HG03108 (cell line): ENCODE data around the gene ADAMTS15.

ENCODE experiments used
- ATAC-seq: cut with Tn5 transposase; IDR thresholded peaks from one replicate; pipeline ENCODE4 v1.9.1; 2021; ENCODE audit warnings: moderate library complexity; ENCODE audit not compliant: unreplicated experiment

ADAMTS15 gene

DNA sequence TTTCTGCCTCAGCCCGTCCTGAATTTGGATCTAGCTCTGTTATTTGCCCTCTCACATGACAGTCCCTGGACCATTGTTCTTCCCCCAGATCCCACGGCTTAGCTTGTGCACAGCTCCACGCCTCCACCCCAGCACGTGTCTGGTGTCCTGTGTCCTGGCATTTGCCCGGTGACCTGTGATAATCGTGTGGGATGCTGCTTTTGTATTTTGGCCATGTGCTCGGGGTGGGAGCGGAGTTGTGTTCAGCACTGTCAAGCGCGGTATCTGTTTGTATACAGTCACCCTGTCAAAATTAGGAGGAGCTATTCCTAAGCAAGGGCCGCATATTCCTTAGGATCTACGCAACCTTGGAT lies 31.9 kb upstream of the ADAMTS15 start:
- no peak for ATAC-seq

DNA sequence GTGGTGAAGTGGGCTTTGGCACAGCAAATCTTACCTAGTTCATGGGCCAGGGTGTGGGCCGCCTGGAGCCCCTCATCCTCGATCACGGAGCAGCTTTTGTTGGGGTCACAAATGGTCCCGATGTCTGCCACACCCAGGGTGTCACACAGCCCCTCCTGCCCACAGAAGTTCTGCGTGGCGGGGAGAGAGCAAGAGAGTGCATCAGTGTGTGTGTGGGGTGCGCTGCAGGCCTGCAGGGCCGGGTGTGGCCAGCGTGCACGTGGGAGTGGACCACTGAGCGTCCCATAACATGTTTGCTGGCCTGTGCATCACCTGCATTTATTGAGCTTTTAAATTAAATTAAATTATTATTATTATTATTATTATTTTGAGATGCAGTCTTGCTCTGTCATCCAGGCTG lies 31.5 kb upstream of the ADAMTS15 start:
- ATAC-seq, result no peak

DNA sequence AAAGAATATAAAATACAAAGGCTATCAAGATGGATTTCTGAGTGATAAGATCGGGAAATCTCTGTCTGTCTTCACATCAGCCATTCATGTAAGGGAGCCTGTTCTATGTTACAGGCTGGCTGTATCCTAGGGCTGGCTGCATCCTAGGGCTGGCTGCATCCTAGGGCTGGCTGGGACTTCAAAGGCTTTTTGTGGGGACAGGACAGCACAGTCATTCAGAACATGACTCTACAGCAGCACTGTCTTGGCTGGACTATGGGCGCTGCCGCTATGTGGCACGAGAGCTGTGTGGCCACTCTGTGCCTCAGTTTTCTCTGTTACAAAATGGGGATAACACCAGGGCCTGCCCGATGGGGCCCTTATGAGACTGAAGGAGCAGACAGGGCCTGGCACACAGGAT lies 30.2 kb upstream of the ADAMTS15 start:
- ATAC-seq, result no peak

DNA sequence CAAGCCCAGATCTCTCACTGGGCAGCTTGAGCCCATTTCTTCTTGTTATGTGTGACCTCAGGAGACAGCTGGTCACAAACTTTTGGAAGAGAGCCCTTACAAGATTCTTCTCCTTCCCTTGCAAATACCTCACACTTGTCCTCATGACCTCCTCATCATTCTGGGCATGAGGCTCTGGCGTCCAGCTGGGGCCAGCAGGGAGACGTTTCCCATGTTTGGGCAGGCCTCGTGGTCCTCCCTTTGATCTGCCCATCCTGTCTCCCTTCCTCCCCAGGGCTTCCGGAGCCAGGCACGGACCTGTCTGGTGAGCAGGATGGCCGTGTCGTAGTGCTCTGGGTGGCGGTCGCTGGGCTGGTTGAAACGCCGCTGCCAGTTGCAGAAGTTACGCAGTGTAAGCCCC lies 29.7 kb upstream of the ADAMTS15 start:
- ATAC-seq, result no peak

DNA sequence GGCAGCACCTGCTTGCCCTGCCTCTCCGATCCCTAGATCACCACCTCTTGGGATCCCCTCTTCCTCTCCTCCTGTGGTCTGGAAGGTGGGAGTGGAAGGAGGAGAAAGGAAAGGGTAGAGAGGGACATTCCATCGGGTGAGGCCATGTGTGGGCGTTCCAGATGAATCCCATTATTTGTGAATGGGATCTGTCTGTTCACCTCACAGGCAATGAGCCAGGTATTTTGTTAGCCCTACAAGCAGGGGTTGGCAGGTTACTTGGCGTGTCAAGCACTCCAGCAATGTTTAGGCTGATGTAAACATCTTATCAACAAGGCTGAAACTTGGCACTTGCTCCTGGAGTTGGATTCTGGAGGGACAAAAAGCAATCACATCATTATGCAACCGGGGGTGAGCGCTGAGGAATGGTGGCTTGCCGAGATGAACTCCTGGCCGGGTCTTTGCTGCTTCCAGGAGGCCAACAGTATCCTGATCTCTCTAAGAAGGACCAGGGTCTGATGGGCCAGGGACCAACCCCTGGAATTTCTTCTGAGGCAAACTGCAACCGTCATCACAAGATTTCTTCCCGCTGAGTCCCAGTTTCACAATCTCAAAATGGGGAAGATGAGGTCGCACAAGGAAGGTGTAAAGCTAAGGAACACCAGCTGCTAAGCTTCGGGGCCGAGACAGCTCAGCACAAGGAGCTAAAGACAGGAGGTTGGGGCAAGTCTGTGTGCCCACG lies 27.8 kb upstream of the ADAMTS15 start:
- no peak for ATAC-seq

DNA sequence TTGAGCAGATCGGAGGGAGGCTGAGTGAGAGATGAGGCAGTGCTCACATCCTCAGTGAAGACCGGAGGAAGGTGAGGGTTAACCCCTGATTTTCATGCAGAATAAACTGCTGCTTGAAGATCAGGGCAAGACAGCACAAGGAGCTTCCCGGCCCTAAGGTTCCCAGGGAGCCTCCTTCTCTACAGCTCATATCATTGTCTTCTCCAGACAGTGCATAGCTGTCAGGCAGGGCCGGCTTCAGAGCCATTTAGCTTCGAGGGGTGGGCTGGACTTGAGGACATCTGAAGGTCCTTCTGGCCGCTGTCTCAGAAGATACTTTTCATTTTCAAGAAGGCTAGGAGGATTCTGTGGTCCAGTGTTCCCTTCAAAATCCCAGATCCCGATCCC lies 27.3 kb upstream of the ADAMTS15 start:
- ATAC-seq, result no peak

DNA sequence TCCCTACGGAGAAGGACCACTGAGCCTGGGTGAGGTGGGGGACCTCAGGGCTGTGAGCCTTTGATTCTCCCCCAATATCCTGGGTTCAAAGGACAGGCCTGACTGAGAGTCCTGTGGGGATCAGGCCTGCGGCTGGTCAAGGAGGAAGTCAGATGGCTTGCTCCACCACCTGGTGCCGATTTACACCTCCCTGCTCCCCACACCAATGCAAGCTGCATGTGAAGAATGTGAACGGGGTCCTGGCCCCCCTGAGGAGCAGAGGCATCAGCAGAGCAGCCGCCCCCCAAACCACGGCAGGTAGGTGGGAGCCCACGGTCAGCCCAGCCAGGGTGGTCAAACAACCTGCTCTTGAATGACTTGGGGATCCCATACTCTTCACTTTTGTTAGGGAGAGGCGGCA lies 26.7 kb upstream of the ADAMTS15 start:
- ATAC-seq, result no peak

DNA sequence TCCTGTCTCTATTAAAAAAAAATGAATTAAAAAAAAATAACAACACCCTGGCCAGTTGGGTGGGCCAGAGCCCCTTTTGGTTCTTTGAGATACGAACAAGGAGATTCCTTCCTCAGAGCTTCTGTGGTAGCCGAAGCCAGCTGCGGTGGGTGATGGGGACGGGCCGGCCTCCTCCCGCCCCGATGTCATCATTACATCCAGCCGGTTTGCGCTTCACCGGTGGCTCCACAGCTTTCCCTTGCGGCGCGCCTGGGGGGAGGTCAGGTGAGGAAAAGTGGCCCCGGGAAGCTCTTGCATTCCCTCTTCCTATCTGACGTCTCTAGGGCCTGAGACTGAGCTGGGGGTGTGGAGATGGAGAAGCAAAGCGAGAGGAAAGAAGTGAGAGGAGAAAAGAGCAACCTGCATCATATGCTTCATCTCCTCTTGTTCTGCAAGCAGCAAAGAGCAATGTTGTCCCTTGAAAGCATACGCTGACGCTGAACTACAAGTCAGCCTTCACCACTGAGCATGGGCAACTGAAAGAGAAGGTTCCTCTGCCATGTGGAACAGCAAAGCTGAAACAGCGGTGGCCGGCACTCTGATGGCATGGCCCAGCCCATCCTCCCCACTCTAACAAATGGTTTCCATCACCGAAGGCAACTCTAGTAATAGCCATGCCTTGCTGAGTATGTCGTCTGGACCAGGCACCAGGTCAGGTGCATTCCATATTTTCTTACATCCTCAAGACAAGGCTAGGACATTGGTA lies 26.0 kb upstream of the ADAMTS15 start:
- no peak for ATAC-seq

DNA sequence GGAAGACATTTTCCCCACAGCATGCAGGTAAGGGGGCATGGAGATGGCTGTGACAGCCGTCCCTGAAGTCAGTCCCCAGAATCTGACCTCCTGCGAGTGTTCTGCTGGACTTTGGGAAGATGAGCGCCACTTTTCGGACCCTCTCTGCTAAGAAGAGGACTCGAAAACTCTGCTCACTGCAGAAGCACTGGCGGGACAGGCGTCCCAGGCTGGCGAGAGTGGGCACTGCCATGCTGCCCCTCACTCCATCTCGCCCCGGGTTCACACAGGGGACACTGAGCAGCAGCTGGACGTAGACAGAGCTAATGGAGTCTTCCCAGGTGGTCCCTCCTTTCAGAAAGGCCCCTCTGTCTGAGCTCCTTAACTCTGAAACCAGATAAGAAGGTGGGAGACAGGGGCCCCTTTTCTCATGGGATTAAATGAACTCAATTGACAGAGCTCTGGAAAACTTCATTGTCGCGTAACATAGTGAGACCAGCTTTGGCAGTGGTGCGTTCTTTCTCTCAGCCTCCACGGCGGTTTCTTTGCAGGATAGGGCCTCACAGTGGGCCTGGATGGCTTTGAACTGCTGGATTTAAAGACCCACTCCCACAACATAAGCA lies 24.8 kb upstream of the ADAMTS15 start:
- no peak for ATAC-seq

DNA sequence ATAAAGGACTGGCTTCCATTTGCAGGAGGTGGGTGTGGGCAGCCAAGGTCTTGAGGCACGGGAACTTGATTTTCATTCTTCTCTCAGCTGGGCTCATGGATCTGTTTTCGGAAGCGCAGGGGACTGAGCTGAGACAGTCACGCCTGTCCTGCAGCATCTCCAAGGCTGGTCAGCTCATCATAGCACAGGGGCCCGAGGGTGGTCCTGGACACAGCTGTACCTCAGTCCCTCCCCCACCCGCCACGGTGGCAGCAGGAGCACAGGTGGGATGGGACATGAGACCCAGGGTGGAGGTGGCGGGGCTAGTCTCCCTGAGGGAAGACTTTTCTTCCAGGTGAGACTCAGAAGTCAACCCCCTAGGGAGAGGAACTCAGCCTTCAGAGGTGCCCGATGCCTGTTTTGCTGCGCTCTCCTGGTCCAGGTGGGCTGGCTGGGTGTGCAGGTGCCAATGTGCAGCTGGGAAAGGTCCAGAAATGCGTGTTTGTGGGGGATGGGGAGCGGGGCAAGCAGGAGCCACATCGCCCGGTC lies 23.8 kb upstream of the ADAMTS15 start:
- no peak for ATAC-seq

DNA sequence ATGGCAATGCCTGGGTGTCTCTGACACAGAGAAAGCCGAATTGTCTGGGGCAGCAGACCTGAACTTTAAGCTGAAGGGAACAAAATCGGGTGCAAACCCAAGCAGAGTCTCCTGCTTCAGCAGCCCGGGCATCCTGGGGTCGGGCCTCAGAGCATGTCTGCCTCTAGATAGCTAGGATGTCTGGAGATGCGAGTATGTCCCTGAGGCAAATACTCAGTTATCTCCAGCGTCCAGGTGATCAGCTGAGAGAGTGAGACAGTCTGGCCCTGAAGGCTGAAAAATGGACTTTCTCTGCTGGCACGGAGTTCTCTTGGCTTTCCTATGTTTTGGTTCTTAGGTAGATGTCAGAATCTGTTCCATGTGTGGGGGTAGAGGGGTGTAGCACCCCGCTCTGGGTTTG lies 23.3 kb upstream of the ADAMTS15 start:
- no peak for ATAC-seq

DNA sequence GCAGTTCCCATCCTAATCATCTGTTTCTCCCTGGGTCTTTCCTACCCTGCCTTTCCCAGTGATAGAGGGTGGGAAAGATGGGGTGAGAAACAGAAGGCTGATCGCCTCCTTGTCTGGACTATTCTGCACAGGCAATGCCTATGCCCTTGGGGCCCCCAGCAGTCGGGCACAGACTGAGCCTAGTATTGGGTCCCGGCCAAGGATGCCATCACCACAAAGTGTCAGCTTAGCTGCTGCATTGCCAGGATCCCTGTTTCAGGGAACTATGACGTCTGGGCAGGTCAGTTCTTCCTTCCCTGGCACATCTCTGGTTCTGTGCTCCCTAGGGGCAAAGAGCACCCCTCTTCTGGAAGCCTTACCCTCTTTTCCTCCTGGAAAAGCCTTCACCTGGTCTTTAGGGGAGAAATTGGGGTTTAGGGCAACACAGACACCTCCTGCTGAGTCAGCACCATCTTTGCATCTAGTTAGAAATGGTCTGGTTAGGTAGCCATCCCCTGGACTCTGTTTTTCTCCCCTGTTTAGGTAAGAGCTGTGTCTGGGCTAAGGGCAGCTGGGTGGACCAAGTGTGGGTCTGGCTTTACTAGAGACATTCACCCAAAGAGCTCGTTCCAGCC lies 22.1 kb upstream of the ADAMTS15 start:
- ATAC-seq, result no peak

DNA sequence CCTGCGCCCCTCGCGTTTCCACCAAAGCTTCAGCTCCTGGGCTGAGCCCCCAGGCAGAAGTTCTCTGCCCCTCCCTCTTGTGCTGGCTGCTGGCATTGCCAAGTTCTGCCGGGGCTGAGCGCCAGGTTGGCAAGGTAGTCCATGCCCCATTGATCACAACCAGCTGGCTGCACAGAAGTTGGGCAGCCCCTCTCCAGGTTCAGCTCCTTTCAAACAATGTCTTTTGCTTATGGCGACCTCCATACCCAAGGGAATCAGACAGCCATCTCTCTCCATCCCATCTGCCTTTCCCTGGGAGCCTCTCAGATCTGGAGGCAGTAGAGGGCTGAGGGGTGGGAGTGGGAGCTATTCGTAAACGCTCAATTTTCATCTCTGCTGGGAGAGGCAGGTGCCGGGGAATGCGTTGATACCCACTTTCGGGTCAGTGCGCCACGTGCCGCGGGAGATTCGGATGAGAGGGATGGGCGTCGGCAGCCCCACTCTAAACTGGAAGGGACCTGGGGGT lies 21.6 kb upstream of the ADAMTS15 start:
- no peak for ATAC-seq

DNA sequence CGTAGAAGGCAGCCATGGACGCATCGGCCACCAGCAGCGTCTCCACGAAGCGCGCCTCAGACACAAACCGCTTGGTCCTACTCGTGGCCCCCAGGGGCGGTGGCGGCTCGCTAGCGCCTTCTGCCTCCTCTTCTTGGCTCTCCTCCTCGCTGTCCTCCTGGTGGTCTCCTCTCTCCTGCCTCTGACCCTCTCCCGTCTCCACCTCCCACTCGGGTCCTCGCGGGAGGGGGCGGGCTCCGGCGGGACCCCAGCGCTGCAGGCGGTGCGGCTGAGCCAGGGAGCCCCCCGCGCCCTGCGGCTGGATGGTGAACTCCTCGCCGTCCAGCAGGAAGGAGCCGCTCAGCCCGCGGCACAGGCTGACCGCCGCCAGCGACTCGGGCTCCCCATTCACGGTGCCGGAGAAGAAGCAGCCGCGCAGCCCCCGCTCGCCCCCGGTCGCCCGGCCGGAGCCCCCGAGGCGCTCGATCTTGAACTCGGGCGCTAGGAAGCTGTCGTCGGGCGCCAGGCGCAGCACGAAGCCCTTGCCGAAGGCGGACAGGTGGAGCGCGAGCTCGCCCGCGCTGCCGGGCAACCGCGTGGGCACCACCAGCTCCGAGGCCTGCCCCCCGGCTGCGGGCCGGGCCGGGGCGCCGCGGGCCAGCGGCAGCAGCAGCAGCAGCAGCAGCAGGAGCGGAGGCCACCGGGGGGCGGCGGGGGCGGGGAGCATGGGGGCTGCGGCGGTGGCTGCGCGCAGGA lies 20.7 kb upstream of the ADAMTS15 start:
- no peak for ATAC-seq

DNA sequence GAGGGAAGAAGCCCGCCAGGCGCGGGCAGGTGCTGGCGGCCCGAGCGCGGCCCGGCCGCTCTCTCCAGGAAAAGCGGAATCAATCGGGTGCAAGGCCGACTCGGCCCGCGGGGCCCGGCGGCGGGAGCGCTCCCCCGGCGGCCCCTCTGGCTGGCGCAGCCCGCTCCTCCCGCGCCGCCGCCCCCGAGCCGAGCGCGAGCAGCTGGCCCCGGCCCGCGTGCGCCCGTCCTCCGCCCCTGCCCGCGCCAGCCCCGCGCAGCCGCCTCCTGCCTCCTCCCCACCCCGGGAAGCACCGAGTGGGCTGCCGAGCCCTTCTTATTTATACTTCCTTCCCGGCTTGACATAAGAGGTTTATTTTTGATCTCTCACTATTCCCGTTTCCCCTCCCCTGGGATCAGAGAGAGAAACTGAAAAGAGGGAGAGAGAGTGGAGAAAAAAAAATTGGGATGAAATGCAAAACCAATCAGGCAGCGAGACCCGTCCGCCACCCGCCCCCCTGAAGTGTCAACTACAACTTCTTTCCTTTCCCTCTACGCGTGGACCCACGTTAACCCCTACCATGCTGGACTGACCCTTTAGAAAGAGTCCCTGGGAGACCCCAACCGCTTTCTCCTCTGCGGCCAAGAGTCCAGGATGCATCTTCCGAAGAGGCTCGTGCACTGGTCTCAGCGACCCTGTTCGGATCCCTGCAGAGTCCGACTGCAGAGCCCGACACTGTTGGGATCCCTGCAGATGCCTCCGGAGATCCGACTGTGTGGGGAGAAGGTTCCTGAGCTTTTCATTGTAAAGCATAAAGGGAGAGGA lies 19.9 kb upstream of the ADAMTS15 start, which contains the start of gene ADAMTS8:
Gene ADAMTS8, minus strand, starts transcription at position 294 of the 804 bp plus-strand sequence. CDS start 323 bp downstream, outside the sequence.
- no peak for ATAC-seq

DNA sequence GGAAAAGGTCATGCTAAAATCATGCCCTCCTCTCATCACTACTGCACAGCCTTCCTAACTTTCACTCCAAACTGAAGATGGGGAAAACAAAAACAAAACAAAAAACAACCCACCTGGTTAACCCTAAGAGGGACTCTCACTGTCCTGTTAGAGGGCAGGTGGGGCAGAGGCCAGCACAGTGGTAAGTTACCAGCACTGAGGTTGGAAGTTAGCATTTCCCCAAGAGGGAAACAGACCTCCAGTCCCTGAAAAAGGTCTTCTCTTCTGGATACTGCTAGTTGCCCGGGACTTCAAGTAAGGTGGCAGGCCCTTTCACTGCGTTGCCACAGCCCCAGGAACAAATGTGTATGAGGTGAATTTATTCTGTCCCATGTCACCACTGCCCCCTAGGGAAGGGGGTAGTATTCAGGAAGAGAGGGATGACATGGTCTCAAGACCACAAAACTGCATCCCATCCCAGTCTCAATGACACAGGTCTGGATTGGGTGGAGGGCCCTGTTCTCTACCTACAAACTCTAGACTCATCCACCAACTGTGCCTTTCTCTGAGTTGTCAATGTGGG lies 19.2 kb upstream of the ADAMTS15 start:
- no peak for ATAC-seq

DNA sequence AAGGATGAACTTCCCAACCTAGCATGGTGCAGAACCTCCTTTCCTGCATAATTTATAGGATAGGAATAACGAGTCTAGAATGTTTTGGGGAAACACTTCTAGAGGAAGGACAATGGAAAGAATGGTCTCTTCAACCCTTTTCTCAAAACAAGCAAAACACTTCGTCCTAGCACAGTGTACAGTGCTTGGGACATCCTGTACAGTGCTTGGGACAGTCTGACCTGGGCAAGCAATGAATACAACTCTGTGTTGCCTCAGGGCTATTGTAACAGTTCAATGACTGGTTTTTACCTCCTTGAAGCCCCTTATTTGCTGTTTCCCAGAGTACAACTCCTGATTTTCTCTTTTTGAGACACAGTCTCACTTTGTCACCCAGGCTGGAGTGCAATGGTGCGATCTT lies 18.5 kb upstream of the ADAMTS15 start:
- no peak for ATAC-seq

DNA sequence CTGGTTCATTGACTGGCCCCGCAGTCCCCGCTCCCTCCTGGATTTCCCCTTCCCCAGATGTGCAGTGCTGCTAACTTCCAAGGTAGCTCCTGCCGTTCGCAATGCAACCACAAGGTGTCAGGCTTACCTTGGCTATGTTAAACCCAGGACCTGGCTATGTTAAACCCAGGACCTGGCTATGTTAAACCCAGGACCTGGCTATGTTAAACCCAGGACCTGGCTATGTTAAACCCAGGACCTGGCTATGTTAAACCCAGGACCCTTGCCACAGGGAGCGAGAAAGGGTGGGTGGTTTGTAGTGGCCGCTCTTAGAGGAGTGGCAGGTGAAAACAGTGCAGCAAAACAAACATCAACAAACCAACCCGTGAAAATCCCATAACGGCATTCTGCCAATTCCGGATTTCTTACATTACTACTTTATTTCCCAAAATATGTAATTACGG lies 17.1 kb upstream of the ADAMTS15 start:
- peak; percentile 45 for ATAC-seq

DNA sequence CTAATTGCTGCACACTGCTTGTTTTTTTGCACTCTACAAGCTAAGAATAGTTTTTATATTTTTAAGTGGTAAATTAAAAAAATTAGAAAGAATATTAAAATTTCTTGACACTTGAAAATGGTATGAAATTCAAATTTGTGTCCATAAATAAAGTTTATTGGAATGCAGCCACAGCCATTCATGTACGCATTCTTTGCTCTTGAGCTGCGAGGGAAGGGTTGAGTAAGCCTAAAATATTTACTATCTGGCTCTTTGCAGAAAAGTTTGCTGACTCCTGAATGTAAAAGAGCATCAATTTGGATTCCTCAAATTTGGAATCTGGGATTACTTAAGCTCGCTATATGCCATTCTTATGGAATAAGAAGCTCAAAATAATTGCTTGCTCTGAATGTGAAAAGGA lies 16.6 kb upstream of the ADAMTS15 start:
- no peak for ATAC-seq
